PC-3 (cell line): ENCODE results near the gene RUNDC1.
"Not testable (repeated sequence)": the region's sequence is repeated elsewhere in the genome, so short reads cannot be mapped to it uniquely, and the experiment has no call there.

Experiments
- CTCF ChIP-seq: fragments of 300-600 bp; sonication (generic); conservative IDR thresholded peaks from 2 replicates; pipeline ENCODE4 v1.5.1; 2017; ENCODE audit warnings: antibody characterized with exemption, low read depth, mild to moderate bottlenecking, low read length
- EZH2 ChIP-seq: fragments of 300-600 bp; sonication (generic); IDR thresholded peaks from one replicate; pipeline ENCODE4 v1.6.1; 2017; ENCODE audit warnings: antibody characterized with exemption, mild to moderate bottlenecking, low read length; ENCODE audit not compliant: unreplicated experiment
- EZH2phosphoT487 ChIP-seq: fragments of 300-600 bp; sonication (generic); IDR thresholded peaks from 2 replicates; pipeline ENCODE4 v1.6.1; 2018; ENCODE audit warnings: mild to moderate bottlenecking, antibody characterized with exemption, low read length, borderline replicate concordance

GRCh38 chr17:42973323-42973722 lies 7.0 kb upstream of the RUNDC1 start:
- not testable (repeated sequence) for TF ChIP-seq CTCF, EZH2, EZH2phosphoT487
